Activated CD4-positive, alpha-beta T cell treated with anti-CD3 and anti-CD28 coated beads, Interleukin-2, amount 50 U/mL, for 1 hour (primary cell): ENCODE data around the gene PRR11.
"Not testable (repeated sequence)": the region's sequence is repeated elsewhere in the genome, so short reads cannot be mapped to it uniquely, and the experiment has no call there.

ENCODE experiments used
- DNase-seq: peaks from one replicate; pipeline ENCODE4 v3.0.0-alpha.2; 2020

PRR11 gene

DNA sequence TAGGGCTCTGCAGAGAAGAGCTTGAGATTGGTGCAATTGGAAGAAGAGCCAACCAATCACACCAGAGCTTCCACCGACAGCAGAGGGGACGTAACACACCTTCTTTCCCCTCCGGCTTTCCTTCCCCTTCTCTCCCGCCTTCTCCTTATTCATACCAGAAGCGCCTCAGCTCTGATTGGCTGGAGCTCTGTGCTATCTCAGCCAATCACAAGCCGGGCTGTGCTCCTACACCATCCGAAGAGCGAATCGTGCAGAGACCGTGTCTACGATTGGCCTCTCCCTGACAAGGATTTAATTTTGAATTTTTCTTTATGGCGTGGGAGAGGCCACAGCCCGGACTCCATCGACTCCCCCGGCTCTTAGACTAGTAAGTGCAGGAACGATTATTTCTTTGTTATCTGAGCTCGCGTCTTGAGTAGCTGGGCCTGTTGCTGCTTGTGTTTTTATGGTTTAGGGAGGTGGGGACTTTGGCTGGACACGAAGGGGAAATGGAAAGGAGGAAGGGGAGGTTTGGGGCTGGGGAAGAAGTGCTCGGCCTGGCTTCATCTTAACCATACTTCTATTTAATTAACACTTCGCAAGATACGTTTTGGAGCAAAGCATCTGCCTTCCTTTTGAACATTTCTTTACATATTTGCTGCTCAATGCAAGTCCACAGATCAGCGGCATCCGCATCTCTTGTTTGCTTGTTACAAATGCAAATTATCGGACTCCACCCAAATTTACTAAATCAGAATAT, at the start of gene PRR11:
TSS of gene PRR11 (plus strand) at position 308 of the 739 bp plus-strand sequence. CDS start 14,007 bp downstream, outside the sequence.
- DNase-seq, result peak; percentile 88

DNA sequence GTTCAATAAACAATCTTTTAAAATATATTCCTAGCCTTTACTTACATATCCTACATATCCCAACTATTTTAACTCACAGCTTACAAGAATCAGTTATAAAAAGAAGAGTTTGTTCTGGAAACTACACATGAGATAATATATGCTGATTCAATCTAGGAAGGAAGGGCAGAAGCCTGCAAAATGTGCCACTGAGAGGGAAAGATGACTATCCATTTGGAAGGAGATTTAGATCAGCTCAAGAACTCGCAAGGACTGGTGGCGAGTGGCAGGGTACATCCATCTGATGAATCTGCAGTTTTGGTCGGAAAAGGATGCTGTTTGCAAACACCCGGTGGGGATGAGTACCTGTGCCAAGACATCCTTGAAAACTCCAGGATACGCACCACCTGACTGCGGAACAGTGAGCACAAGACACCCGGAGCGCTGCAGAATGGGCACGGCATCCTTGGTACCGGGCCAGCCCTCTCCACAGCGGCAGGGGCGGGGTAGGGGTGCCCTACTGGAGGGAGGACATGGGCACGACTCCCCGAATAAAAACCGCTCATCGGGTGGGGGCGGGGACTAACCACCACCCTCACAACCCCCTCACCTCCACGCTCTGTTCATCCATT, 49.6 kb upstream of the PRR11 start:
- DNase-seq, result peak; percentile 75

DNA sequence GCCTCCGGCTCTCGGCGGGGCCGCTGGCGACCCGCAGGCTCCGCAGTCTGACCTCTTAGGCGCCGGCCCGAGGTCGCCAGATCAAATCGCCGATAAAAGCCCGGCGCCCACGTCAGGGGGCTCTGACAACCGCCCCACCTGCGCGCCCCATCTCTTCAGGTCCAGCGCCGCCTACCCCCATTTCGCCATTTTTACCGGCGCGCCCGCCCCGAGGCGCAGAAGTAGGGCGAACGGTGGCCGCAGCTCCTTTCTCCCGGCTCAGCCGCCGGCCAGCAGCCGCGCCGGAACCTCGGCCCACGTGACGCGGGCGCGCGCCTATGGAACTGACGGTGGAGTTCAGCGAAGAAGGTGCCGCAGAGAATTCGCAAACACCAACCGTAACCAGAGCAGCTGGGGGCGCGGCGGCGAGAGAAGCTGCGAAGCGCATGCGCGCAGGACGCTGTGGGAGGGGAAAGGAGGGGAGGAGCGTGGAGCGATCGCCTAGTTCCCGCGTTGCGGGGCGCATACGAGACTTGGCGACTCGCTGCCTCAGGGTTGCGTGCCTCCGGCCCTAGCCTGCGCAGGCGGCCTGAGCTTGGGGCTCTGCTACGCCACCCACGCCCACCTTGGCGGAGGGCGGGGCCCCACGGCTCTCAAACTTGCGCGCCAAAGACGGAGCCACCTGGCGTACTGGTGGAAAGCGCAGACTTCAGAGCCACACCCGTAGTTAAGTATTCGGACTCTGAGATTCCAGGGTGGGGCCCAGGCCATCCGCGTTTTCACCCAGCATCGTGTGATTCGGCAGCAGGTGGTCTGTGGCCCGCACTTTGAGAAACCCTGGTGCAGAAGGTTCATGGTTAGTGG, 48.9 kb upstream of the PRR11 start, which contains the start of gene TRIM37:
TSS of gene TRIM37 (minus strand) at position 418 of the 843 bp plus-strand sequence. CDS start 419 bp downstream, outside the sequence.
- DNase-seq, result peak; percentile 98

DNA sequence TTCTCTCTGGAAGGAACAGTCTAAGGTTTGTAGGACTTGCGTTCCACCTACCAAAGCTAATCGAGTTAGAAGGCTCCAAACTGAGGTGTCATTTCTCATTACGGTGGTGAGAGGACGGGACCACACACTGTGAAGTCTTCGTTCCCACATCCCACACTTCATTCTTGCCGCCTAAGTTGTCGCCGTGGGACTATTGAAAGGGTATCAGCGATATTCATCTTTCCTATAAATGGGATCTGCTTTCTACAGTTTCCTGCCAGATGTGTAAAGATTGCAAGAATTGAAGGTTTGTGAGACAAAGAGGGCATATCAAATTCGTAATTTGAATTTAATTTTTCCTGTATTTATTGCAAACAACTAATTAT, 48.3 kb upstream of the PRR11 start:
- no peak for DNase-seq

DNA sequence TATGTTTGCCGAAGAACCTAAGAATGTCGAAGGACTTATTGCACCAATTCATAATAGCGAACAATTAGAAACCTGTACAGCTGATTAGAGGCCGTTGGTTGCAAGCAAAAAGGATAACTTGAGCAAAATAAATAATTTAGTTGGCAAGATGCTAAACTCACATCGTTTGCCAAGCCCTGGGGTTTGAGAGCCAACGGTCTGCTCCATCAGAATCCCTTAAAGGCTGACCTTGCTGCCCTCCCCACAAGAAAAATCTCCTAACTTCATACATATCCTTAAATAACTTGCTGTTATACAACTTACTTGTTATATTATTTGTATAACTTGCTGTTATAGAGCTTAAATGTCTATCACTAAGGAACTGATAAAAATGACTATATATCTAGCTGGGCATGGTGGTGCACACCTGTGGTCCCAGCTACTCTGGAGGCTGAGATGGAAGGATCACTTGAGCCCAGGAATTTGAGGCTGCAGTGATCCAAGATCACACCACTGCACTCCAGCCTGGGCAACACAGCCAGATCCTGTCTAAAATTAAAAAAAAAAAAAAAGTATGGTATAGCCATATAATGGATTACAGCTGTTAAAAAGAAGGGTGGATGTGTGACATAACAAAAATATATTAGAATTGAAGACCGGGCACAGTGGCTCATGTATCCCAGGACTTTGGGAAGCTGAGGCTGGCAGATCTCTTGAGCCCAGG, 47.0 kb upstream of the PRR11 start:
- DNase-seq, result no peak

DNA sequence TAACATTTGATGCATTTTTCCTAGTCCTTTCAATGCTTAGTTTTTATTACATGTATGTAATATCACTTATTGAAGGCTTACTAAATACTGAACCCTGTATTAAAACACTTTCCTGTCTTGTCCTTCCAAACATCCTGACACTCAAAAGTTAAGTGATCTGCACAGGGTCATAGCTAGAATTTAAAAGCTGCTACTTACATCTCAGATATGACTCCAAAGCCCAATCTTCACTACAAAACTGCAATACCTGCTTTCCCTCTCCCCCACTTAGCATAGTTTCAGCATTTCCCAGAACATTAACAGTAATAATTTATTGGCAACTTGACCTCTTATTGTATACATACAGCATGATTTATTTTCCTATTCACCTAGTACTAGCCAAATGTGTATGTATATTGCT, 44.6 kb upstream of the PRR11 start:
- DNase-seq, result no peak

DNA sequence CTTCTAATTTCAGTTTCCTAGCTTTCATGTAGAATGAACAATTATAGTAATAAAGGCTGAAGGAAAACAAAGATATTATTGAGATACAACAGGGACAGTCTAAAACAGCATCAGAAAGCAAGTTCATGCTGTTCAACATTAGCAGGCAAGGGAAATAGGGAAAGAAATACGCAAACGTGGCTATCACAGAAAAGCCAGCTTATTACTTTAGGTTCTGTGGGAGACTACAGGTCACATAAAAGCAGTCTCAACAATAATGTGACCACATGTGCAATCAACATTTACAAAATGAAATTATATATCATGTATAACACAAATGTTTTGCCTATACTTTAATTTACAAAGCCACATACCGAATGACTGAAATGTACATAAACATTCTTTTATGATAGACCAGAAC, 44.0 kb upstream of the PRR11 start:
- no peak for DNase-seq

DNA sequence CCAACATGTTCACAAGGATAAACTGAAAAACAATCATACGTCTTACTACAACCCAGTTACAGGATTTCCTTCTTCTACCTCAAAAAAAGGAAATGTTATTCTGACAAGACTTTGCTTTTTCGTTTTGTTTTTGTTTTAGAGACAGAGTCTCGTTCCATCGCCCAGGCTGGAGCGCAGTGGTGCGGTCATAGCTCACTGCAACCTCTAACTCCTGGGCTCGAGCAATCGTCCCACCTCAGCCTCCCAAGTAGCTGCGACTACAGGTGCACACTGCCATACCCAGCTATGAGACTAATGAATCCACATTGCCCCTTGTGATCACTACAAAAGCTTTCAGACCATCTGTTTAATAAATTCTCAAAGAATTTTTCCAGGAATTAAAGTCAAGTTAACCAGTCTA, 40.1 kb upstream of the PRR11 start:
- no peak for DNase-seq

DNA sequence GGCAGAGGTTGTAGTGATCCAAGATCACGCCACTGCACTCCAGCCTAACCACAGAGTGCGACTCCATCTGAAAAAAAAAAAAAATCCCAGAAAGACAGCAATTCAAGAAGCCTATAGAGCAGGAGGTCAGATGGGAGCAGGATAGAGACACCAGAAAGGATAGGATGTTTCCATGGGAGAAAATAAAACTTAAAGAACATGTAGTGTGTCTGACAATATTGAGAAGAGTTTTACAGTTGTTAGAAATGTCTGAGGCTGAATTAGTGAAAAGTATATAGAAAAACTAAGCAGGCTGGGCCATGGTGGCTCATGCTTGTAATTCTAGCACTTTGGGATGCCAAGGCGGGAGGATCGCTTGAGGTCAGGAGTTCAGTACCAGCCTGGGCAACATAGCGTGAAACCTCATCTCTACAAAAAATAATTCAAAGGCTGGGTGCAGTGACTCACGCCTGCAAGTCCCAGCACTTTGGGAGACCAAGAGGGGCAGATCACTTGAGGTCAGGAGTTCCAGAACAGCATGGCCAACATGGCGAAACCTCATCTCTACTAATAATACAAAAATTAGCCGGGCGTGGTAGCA, 33.6 kb upstream of the PRR11 start:
- DNase-seq, result no peak

DNA sequence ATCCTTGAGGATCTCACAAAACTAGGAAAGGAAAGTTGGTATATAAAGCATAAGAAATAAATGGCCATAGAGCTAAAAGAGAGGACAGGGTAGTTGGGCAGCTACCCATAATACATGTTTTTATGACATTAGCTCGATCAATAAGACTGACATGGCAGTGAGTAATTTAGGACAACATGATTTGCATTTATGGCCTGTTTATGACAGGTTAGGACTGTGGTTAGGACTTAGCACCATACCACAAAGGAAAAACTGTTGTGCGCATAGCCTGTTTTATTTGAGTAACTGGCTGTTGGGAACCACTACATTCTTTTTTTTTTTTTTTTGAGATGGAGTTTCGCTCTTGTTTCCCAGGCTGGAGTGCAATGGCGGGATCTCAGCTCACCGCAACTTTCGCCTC, 30.9 kb upstream of the PRR11 start:
- DNase-seq, result no peak

DNA sequence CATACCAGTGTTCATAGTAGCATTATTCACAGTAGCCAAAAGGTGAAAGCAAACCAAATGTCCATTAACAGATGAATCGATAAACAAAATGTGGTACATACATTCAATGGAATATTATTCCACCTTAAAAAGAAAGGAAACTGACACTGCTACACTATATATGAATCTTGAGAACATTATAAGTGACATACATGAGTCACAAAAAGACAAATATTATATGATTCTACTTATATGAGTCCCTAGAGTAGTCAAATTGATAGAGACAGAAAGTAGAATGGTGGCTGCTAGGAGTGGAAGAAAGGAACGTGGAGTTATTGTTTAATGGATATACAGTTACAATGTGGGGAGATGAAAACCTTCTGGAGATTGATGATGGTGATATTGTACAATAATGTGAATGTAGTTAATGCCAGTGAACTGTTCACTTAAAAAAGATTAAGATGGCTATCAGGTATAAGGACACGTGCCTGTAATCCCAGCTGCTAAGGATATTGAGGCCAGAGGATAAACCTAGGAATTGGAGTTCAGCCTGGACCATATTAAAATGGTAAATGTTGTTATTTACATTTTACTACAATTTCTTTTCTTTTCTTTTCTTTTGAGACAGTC, 28.6 kb upstream of the PRR11 start:
- no peak for DNase-seq

DNA sequence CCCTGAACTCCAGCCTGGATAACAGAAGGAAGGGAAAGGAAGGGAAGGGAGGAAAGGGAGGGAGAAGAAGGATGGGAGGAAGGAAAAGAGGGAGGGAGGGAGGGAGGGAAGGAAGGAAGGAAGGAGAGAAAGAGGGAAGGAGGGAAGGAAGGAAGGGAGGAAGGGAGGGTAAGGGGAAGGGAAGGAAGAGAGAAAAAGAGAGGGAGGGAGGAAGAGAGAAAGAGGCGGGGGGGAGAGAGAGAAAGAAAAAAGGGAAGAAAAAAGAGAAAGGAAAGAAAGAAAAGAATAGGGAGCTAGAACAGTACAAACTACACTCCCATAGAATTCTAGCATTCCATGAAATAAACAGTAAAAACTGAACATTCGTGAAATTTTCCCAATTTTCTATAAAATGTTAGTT, 25.7 kb upstream of the PRR11 start:
- DNase-seq, result no peak

DNA sequence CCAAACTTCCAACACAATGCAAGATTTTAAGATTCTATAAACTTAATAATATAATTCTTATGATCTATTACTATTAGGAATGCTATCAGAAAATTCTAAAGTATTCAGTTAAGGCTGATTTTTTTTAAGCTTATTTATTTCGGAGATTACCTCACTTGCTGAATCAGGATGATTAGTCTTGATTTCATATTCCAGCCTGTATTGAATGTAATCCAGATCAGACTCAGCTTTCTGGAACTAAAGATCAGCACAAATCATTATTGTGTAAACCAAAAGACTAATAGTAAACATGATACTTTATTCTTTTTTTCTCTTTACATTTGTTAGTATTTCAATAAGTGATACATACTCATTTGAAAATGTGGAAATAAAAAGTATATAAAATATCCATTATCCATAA, 24.4 kb upstream of the PRR11 start:
- no peak for DNase-seq

DNA sequence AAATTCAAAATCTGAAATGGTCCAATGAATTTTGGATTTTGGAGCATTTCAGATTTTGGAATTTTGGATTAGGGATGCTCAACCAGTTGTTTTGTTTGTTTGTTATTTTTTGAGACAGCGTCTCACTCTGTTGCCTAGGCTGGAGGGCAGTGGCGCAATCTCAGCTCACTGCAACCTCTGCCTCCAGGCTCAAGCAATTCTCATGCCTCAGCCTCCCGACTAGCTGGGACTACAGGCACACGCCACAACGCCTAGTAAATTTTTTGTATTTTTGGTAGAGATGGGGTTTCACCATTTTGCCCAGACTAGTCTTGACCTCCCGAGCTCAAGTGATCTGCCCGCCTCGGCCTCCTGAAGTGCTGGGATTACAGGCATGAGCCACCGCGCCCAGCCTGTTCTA, 17.2 kb upstream of the PRR11 start:
- not testable (repeated sequence) for DNase-seq

DNA sequence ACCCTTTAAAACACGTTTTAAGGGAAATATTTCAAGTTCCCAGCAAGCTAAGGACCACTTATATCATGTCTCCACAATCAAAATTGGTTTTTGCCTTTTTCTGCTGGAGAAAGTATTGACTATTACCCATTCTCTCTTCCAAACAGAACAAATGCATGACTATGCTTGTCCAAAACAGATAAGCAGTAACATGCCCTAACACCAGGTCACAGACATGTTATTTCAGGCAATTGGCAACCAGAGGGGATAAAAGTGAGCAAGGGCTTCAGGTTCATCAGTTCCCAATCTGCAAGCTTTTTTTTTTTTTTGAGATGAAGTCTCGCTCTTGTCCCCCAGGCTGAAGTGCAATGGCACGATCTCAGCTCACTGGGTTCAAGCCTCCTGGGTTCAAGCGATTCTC, 15.6 kb upstream of the PRR11 start:
- DNase-seq, result no peak

DNA sequence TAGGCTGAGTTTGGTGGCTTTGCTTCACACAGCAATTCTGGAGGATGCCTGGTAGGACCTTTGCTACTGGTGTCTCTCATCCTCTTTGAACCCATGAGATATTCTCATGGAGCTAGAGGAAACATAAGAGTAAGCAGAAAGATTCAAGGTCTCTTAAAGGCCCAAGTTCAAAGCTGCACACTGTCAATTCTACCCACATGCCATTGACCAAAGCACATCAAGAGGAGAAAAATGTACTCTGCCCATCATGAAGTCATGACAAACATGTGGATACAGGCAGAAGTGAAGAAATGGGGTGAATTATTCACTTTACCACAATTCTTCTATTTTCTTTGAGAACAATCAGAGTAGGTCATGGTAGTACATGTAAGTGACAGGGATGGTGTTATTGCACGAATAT, 13.7 kb upstream of the PRR11 start:
- DNase-seq, result no peak

DNA sequence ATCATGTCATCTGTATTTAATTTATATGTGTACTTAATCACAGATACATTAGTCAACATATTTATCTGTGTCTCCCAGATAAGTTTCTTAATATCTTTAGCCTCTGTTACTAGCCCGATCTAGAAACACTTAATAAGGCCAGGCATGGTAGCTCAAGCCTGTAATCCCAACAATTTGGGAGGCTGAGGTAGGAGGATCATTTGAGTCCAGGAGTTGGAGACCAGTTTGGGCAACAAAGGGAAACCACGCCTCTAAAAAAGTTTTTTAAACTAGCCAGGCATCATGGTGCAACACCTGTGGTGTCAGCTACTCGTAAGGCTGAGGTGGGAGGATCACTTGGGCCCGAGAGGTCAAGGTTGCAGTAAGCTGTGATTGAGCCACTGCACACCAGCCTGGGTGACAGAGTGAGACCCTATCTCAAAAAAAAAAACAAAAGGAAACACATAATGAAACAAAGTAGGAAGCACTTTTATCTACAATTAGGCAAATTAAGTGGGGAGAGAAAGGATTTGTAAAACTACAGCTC, 9.9 kb upstream of the PRR11 start:
- no peak for DNase-seq

DNA sequence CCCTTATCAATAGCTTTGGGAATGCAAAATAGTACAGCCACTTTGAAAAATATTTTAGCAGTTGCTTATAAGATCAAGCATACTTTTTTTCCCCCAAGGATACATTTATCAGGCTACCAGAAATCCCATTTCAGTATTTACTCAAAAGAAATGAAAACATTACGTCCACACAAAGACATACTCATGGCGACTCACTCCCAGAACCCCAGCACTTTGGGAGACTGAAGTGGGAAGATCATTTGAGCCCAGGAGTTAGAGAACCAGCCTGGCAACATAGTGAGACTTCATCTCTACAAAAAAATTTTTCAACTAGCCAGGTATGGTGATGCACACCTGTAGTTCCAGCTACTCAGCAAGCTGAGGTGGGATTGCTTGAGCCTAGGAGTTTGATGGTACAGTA, 6.5 kb upstream of the PRR11 start:
- no peak for DNase-seq

DNA sequence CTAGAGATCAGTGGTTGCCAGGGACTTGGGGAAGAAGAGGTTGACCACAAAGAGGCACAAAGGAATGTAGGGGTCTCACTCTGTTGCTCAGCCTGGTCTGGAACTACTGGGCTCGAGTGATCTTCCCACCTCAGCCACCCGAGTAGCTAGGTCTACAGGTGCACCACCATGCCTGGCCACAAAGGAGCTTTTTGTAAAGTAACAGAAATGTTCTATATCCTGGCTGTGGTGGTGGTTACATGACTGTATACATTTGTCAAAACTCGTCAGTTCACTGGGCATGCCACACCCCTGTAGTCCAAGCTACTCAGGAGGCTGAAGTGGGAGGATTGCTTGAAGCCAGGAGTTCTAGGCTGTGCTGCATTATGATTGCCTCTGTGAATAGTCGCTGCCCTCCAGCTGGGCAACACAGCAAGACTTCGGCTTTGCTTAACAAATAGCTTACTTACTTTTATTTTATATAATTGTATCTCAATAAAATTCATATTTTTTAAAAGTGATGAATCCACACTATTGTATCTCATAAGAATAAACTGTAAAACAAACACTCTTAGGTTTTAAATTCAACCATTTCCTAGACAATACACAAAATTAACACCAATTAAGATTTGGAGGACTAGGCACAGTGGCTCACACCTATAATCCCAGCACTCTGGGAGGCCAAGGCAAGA, 5.6 kb upstream of the PRR11 start:
- DNase-seq, result no peak

DNA sequence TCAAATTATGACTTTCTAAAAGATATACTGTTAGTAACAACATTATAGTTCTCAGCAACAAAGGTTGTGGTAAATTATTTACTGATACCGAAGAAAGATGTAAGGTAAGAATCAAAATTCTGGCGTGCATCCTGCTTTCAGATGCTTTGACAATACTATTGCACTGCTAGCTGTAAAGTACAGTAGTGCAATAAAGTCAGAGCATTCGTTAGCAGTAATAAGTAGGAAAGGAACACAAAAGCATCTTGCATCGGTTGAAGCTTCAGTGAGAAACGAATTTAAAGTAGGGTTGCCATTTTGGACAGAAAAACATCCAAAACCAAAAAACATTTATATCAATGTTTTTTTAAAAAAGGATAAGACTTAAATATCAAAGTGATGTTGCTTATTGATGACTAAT, 4.5 kb upstream of the PRR11 start:
- no peak for DNase-seq

DNA sequence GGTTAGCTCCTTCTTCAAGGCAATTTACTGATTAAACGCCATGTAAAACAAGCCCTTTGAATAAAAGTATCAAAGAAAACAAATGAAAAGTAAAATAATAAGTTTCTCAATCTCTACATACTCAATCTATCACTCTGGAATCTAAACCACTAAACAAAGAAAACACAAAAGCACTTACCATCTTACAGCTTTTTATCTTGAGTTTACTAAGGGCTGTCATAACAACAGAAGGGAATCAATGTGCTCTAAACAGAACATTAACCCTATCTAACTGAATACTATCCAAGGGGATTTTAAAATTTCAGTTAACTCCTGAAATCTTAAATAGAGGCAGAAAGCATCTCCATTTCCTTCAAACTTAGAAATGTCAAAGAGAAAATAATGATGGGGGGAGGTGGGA, 4.0 kb upstream of the PRR11 start:
- no peak for DNase-seq

DNA sequence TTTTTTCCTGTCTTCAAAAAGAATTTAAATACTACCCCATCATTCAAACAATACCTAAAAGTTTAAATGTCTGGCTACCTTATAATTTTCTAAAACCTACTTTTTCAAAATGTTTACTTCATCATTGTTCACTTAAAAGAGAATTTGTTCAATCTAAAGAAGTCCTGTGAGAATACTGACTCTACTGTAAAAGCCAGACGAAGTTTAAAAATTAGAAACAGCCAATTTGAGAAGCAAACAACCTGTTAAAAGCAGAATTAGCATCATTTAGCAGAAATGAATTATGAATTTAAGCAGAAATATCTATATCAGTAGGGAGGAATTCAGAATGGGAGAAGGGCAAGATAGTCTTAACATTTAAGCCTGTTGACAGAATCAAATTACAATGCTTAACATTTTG, 2.6 kb upstream of the PRR11 start:
- DNase-seq, result no peak
